HG03103 (cell line): ENCODE measurements around the gene CRCP.
"Not testable (repeated sequence)": the region's sequence is repeated elsewhere in the genome, so short reads cannot be mapped to it uniquely, and the experiment has no call there.

Source experiments
- ATAC-seq: cut with Tn5 transposase; IDR thresholded peaks from one replicate; pipeline ENCODE4 v1.9.1; 2021; ENCODE audit warnings: low read depth; ENCODE audit not compliant: unreplicated experiment

The CRCP gene

GRCh38 chr7:66105263-66105748 is 9.3 kb upstream of the CRCP start:
- ATAC-seq, result no peak

GRCh38 chr7:66108410-66108809 is 6.2 kb upstream of the CRCP start:
- ATAC-seq, result not testable (repeated sequence)

GRCh38 chr7:66110856-66111255 is 3.8 kb upstream of the CRCP start:
- no peak for ATAC-seq

GRCh38 chr7:66116680-66117420 is 2.2 kb downstream of the CRCP start:
- ATAC-seq, result not testable (repeated sequence)

GRCh38 chr7:66118603-66119002 is 4.0 kb downstream of the CRCP start:
- no peak for ATAC-seq

DNA sequence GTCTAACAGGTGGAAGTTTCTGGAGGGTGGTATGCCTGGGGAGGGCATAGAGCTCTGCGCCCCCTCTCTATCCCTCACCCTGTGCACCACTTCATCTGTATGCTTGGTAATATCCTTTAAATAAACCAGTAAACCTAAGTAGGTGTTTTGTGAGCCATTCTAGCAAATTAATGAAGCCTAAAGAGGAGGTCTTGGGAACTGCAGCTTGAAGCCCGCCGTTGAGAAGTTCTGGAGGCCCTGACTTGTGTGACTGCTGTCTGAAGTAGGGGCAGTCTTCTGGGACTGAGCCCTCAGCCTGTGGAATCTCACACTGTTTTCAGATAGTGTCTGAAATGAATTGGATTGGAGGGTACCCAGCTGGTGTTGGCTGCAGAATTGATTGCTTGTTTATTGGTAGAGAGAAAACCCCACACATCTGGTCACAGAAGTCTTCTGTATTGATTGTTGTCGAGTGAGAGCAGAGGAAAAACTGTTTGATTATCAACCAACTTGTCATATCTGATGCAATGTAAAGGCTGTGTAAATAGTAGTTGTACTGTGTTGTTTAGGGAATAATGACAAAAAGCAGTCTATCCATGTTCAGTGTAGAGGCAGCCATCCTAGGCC is 4.7 kb downstream of the CRCP start:
- ATAC-seq, result no peak

GRCh38 chr7:66123175-66123528 is 8.5 kb downstream of the CRCP start:
- no peak for ATAC-seq

GRCh38 chr7:66124569-66124861 is 9.9 kb downstream of the CRCP start:
- ATAC-seq, result not testable (repeated sequence)

DNA sequence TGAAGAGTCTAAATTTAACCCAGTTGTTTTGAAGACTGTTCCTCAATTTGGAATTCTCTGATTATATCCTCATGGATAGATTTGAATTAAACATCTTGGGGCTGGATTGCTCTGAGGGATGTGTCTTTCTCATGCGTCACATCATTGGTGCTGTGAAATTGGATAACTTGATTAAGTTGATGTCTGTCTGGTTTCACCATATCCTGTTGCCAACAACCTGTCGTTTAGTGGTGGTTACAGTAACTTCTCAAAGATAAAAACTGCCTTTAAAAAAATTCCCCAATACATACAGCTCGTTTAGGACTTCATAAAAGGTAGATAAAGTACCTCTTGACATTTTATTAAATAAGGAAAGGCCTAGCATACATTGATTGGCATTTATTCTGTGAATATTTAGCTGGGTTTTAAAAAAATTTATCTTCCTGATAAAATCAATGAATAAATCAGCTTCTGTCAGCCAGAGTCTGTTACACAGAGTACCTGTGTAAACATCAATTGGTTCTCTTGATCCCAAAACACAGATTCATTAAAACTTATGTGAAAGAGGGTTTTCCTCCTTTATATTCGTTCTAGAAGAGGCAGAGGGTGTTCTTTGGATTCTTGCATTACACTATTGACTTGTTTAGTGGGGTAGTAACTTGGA is 10.5 kb downstream of the CRCP start:
- ATAC-seq, result no peak

- not testable (repeated sequence) for ATAC-seq
These were observed 11.2 kb downstream of the CRCP start for GRCh38 chr7:66125781-66126352.

DNA sequence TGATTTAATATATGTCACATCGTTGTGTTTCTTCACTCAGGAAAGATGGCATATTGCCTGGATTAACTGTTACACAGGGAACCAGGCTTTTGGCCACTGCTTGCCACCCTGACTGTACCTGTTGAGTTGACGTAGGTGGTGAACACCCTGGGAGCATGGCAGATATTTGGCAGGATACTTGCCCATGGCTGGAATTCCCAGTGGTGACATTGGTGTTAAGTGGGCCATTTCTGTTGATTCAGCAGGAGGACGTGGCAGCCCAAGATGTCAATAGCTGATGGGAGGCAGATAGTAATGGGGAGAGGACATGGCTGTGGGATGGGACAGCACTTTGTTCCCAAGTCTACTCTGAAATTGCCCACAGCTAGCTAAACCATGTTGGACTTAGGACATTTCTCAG is 12.5 kb downstream of the CRCP start:
- ATAC-seq, result not testable (repeated sequence)

DNA sequence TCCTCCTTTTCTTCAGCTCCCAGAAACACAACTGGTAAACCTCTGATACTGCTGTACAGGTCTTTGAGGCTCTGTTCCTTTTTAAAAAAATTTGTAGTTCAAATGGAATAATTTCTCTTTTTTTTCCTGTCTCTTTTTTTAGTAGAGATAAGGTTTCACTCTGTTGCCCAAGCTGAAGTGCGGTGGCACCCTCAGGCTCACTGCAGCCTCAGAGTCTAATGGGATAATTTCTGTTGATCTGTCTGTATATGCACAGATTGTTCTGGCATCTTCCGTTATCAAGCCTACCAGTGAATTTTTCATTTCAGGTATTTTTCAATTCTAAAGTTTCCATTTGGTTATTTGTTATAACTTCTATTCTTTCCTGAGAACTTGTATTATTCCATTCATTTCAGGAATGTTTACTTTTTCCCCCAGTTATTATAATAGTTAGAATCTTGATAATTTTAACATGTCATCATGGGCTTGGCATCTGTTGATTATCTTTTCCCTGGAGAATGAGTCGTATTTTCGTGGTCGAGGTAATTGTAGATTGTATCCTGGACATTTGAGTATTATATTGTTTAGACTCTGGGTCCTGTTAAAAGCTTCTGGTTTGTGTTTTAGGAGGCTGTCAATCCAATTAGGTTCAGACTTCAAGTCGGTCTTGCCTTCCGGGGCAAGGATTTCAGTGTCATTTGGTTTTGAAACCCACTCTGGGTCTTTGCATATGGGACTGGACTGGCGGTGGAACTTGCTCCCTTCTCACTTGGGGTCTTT is 24.5 kb downstream of the CRCP start:
- ATAC-seq, result no peak

- no peak for ATAC-seq
These were observed 26.3 kb downstream of the CRCP start for GRCh38 chr7:66140924-66141323.

DNA sequence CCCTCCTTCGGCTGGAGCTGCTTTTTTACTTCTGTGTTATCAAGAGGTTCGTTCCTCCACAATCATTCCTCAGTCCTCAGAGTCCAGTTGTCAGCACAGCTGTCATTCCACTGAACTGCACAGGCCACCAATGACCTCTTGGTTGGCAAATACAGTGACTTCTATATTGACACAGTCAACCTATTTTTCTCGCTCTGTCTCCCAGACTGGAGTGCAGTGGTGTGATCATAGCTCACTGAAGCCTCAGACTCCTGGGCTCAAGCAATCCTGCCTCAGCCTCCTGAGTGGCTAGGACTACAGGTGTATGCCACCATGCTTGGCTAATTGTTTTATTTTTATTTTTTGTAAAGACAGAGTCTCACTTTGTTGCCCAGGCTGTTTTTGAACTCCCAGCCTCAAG is 27.7 kb downstream of the CRCP start:
- ATAC-seq, result no peak

GRCh38 chr7:66142996-66143395 is 28.3 kb downstream of the CRCP start:
- ATAC-seq, result no peak

DNA sequence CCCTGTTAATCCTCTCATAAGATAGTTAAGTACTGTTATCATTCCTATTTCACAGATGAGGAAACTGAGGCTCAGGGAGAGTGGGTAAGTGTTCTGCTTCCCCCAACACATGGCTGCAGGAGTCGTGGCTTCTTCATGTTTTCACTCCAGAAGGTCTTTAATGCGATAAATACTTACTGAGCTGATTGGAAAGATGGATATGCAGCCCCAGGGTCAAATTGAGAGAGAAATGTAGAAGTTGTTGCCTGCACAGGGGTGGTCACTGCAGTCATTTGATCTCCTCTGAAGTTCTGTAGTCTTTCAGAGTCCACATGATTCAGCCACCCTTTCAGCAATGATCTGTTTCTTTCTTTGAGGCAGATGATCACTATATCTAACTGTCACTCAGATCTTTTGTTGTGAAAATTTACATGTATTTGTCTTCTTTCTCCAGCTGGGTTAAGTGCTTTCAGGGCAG is 29.3 kb downstream of the CRCP start:
- ATAC-seq, result no peak

DNA sequence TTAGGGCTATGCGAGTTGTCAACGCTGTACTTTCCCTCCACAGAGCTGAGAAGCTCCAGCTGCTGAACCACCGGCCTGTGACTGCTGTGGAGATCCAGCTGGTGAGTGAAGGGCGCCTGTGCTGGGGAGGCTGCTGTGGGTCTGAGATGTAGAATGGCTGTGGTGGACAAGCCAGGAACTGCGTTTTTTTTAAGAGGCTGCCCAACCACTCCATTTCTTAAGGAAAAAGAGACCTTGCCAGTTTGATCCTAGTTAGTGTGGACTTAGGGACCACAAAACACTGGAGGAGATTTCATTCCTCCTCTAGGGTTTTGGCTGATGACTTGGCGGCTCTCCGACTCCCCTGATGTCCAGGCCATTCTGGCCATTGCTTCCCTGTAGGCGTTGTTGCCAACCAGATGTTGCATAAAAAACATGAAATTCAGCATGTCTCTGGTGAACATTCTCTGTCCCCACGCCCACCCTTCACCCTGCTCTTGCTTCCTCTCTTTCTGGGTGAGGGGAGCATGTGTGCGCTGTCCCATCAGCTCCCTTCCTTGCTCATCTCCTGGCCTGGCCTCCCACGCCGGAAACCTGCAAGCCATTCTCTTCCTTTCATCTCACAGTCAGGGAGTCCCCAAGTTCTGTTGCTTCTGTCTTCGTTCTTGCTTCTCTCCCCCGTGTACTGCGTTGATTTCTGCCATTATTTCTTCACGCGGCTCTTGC is 30.9 kb downstream of the CRCP start:
- no peak for ATAC-seq

GRCh38 chr7:66146701-66147100 is 32.1 kb downstream of the CRCP start:
- ATAC-seq, result no peak

DNA sequence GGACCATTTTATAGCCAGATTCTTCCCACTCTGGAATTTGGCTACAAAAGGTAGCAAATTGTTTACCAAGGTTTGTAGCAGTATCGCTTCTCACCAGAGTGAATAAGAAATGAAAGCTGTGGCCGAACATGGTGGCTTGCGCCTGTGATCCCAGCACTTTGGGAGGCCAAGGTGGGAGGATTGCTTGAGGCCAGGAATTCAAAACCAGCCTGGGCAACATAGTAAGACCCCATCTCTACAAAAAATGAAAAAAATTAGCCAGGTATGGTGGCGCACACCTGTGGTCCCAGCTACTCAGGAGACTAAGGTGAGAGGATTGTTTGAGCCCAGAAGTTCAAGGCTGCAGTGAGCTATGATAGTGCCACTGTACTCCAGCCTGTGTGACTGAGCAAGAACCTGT is 33.0 kb downstream of the CRCP start:
- ATAC-seq, result not testable (repeated sequence)

GRCh38 chr7:66150471-66150870 is 35.8 kb downstream of the CRCP start:
- ATAC-seq, result no peak
